Ascending aorta (tissue), 2 donors: ENCODE measurements around the gene NPAS3. TPM values are rescaled to one million over a fixed set of nuclear protein-coding genes. Genes with fewer than 3 reads are reported as not detected.

Experiments
- DNase-seq, 2 donors: peaks; one replicate each; pipeline ENCODE4 v3.0.0-alpha.2; 2019; ENCODE audit warnings: low spot score in 2 of 2
- H3K27ac ChIP-seq, 2 donors: fragments of 200-600 bp; sonication (generic); one replicate each; pipeline ENCODE4 v1.5.1; 2016 to 2017; ENCODE audit warnings: mild to moderate bottlenecking in 1 of 2
- H3K27me3 ChIP-seq: fragments of 200-600 bp; sonication (generic); one replicate; pipeline ENCODE4 v1.5.1; 2017
- H3K36me3 ChIP-seq, 2 donors: fragments of 200-600 bp; sonication (generic); one replicate each; pipeline ENCODE4 v1.5.1; 2016
- H3K4me1 ChIP-seq, 2 donors: fragments of 200-600 bp; sonication (generic); one replicate each; pipeline ENCODE4 v1.5.1; 2016 to 2017; ENCODE audit warnings: mild to moderate bottlenecking in 1 of 2
- H3K4me3 ChIP-seq, 2 donors: fragments of 200-600 bp; sonication (generic); one replicate each; pipeline ENCODE4 v1.5.1; 2016 to 2017; ENCODE audit warnings: mild to moderate bottlenecking in 1 of 2
- H3K9me3 ChIP-seq, 2 donors: fragments of 200-600 bp; sonication (generic); one replicate each; pipeline ENCODE4 v1.5.1; 2016
- CTCF ChIP-seq, 3 experiments: fragments of 200-600 bp in 2 of 3; fragments of 450-650 bp in 1 of 3; sonication (generic) in 2 of 3; IDR thresholded peaks; one replicate each; pipeline ENCODE4 v1.5.1; 2016 to 2019; ENCODE audit warnings: antibody characterized with exemption in 3 of 3, mild to moderate bottlenecking in 1 of 3, moderate library complexity in 1 of 3
- intact Hi-C: fragments of 100-400 bp; cut with DNase I; formaldehyde crosslinking; loops from one replicate; pipeline ENCODE4 v1.15.1; 2023
- total RNA-seq: library from RNA; depleted of rRNA; stranded (reverse); fragments of >200 nt; gene quantifications from one replicate; pipeline ENCODE4 v1.1.0, GENCODE V29; 2016

Gene NPAS3
- total RNA-seq, 1 donor from 2014 or later, result not detected

- Histone ChIP-seq H3K27ac (no peak overlapping the region), H3K27me3 (no peaks in the 10 kb centered on the region), H3K9me3 (no peaks in the 10 kb centered on the region), H3K4me3 (no peak overlapping the region), H3K4me1 (no peaks in the 10 kb centered on the region), H3K36me3 (no peaks in the 10 kb centered on the region)
- DNase-seq, result no peak
- TF ChIP-seq CTCF (IDR thresholded peaks at IDR 0.05), result no peak
- intact Hi-C loops, result no loop called here
Measured at GRCh38 chr14:33542338-33543287, 603.9 kb downstream of the NPAS3 start.

- no peak overlapping the region for H3K27ac ChIP-seq
- H3K4me1 ChIP-seq, result no peaks in the 10 kb centered on the region
- no peaks in the 10 kb centered on the region for H3K27me3 ChIP-seq
- no peaks in the 10 kb centered on the region for H3K36me3 ChIP-seq
- no peak overlapping the region for H3K4me3 ChIP-seq
- DNase-seq, result no peak
- no peaks in the 10 kb centered on the region for H3K9me3 ChIP-seq
- intact Hi-C loops, result no loop called here
- TF ChIP-seq CTCF (IDR thresholded peaks at IDR 0.05), result no peak
Measured at GRCh38 chr14:33545696-33546095, 607.0 kb downstream of the NPAS3 start.

- Histone ChIP-seq H3K27ac (no peak overlapping the region), H3K36me3 (no peaks in the 10 kb centered on the region), H3K4me3 (no peak overlapping the region), H3K9me3 (no peaks in the 10 kb centered on the region), H3K4me1 (no peaks in the 10 kb centered on the region), H3K27me3 (no peaks in the 10 kb centered on the region)
- intact Hi-C loops, result no loop called here
- TF ChIP-seq CTCF (IDR thresholded peaks at IDR 0.05), result no peak
- DNase-seq, result no peak
Measured at GRCh38 chr14:33548606-33549005, 609.9 kb downstream of the NPAS3 start.

GRCh38 chr14:33551963-33552362, 613.3 kb downstream of the NPAS3 start:
- H3K27me3 ChIP-seq, result no peaks in the 10 kb centered on the region
- no peaks in the 10 kb centered on the region for H3K36me3 ChIP-seq
- DNase-seq, result no peak
- TF ChIP-seq CTCF (IDR thresholded peaks at IDR 0.05), result no peak
- intact Hi-C loops, result no loop called here
- H3K4me1 ChIP-seq, result no peaks in the 10 kb centered on the region
- no peaks in the 10 kb centered on the region for H3K9me3 ChIP-seq
- no peak overlapping the region for H3K27ac ChIP-seq
- H3K4me3 ChIP-seq, result no peak overlapping the region

- intact Hi-C loops, result no loop called here
- no peak for TF ChIP-seq CTCF (IDR thresholded peaks at IDR 0.05)
- H3K4me1 ChIP-seq, result no peaks in the 10 kb centered on the region
- no peaks in the 10 kb centered on the region for H3K36me3 ChIP-seq
- no peaks in the 10 kb centered on the region for H3K9me3 ChIP-seq
- H3K27ac ChIP-seq, result no peak overlapping the region
- H3K4me3 ChIP-seq, result no peak overlapping the region
- no peak for DNase-seq
- H3K27me3 ChIP-seq, result no peaks in the 10 kb centered on the region
Measured at GRCh38 chr14:33553706-33554278, 615.1 kb downstream of the NPAS3 start.
